ENCODE data around the gene ASAP2. TPM values are rescaled to one million over a fixed set of nuclear protein-coding genes. Genes with fewer than 3 reads are reported as not detected.

Gene ASAP2
- total RNA-seq, 1 experiment from 2014 or later: 12.6 TPM

- Histone ChIP-seq H4K5ac (ENCODE audit: insufficient read length, low read depth, low read length) (no peak overlapping the region), H3K56ac (ENCODE audit: insufficient read length, low read depth, low read length) (no peak overlapping the region), H3K4me2 (ENCODE audit: insufficient read depth, insufficient read length, low read length) (no peak overlapping the region), H2AK5ac (ENCODE audit: insufficient read length, low read length) (no peak overlapping the region), H2BK5ac (ENCODE audit: insufficient read length, low read length) (no peak overlapping the region), H3K27ac (ENCODE audit: insufficient read length, low read depth, low read length) (no peak overlapping the region), H3K79me1 (ENCODE audit: insufficient read depth, low read depth, low read length, poor library complexity, severe bottlenecking) (no peaks in the 10 kb centered on the region), H3K14ac (ENCODE audit: insufficient read depth, low read length) (no peak overlapping the region), H4K20me1 (ENCODE audit: control insufficient read depth, insufficient read depth, insufficient read length) (no peaks in the 10 kb centered on the region), H3K27me3 (ENCODE audit: insufficient read depth, low read length) (no peaks in the 10 kb centered on the region), H3K4ac (ENCODE audit: low read depth, low read length) (no peak overlapping the region), H4K91ac (ENCODE audit: insufficient read length, low read depth, low read length) (no peak overlapping the region), H3K9ac (ENCODE audit: extremely low read depth, insufficient read length, low read length) (no peak overlapping the region), H2BK12ac (ENCODE audit: insufficient read length, low read depth, low read length) (no peak overlapping the region), H3K79me2 (ENCODE audit: insufficient read depth, low read length) (no peaks in the 10 kb centered on the region), H2BK15ac (ENCODE audit: low read depth, low read length) (no peak overlapping the region), H3K4me1 (ENCODE audit: insufficient read depth, low read length) (peaks cover 9% of the 10 kb centered on the region; the same call in 1 of the 2 replicates), H2BK120ac (ENCODE audit: low read depth, low read length, poor library complexity, severe bottlenecking) (no peak overlapping the region), H3T11ph (ENCODE audit: low read length) (no peak overlapping the region), H2AFZ (ENCODE audit: low read length) (no peak overlapping the region), H2BK20ac (ENCODE audit: low read depth, low read length, poor library complexity, severe bottlenecking) (no peak overlapping the region), H3K23me2 (ENCODE audit: insufficient read length, low read depth, low read length, poor library complexity, severe bottlenecking) (no peaks in the 10 kb centered on the region), H3K23ac (ENCODE audit: insufficient read length, low read depth, low read length) (no peak overlapping the region), H4K8ac (replicated peaks; ENCODE audit: insufficient read length, low read depth, low read length) (no peak overlapping the region), H3K9me3 (ENCODE audit: control insufficient read depth, low read depth, low read length) (no peaks in the 10 kb centered on the region), H3K18ac (ENCODE audit: insufficient read length, low read depth, low read length) (no peak overlapping the region)
- DNase-seq: no peak
- no peaks in the 10 kb centered on the region for H3K9me3 Mint-ChIP-seq
- no peak for TF ChIP-seq CTCF (conservative IDR thresholded peaks at IDR 0.05)
- WGBS (ENCODE audit: extremely low coverage, insufficient read length, low lambda C conversion rate): no CpG with 5 or more reads among the region's 2 CpGs
- no peaks in the 10 kb centered on the region; the same call in 1 of the 2 replicates for H3K27me3 Mint-ChIP-seq (ENCODE audit: low read depth)
- peaks cover 3 to 18% (median 7%) of the 10 kb centered on the region in 3 experiments; a peak in 5 of 7 replicates for H3K36me3 Mint-ChIP-seq (ENCODE audit: insufficient read depth in 1 of 3, low read depth in 3 of 3)
- H3K4me1 Mint-ChIP-seq: peaks cover 36 to 40% of the 10 kb centered on the region in 2 experiments
- H3K27ac Mint-ChIP-seq: no peak overlapping the region
- H3K4me3 Mint-ChIP-seq: no peak overlapping the region
Observed at GRCh38 chr2:9285385-9285920, 78.8 kb downstream of the ASAP2 start.

Data from H9 (cell line).